ENCODE results near the gene SLC25A13.

GRCh38 chr7:96136600-96137239 lies 185.2 kb downstream of the SLC25A13 start:
- TF ChIP-seq REST (IDR thresholded peaks at IDR 0.05; ENCODE audit: insufficient read depth in 1 of 2, low read depth in 2 of 2, low read length in 2 of 2) (no peak), POLR2AphosphoS5 (IDR thresholded peaks at IDR 0.05; ENCODE audit: low read depth, low read length) (no peak), TAF1 (IDR thresholded peaks at IDR 0.05; ENCODE audit: borderline replicate concordance, insufficient read depth, low read length) (no peak)

All from PFSK-1 (cell line).